HEK293 (cell line): Measurements from ENCODE around the gene HOXB8.

Experiments
- ZNF670 ChIP-seq: fragments of 450-650 bp; formaldehyde crosslinking; IDR thresholded peaks from 2 replicates; pipeline ENCODE4 v1.5.1; 2016; ENCODE audit warnings: missing biosample characterization, missing genetic modification characterization, low read depth
- ZNF747 ChIP-seq: fragments of 450-650 bp; formaldehyde crosslinking; IDR thresholded peaks from 2 replicates; pipeline ENCODE4 v1.5.1; 2016; ENCODE audit warnings: missing biosample characterization, missing genetic modification characterization
- TF ChIP-seq, protein P1 (sequence below): fragments of 450-650 bp; formaldehyde crosslinking; IDR thresholded peaks from 2 replicates; pipeline ENCODE4 v1.5.1; 2016; ENCODE audit warnings: missing biosample characterization, missing genetic modification characterization

DNA sequence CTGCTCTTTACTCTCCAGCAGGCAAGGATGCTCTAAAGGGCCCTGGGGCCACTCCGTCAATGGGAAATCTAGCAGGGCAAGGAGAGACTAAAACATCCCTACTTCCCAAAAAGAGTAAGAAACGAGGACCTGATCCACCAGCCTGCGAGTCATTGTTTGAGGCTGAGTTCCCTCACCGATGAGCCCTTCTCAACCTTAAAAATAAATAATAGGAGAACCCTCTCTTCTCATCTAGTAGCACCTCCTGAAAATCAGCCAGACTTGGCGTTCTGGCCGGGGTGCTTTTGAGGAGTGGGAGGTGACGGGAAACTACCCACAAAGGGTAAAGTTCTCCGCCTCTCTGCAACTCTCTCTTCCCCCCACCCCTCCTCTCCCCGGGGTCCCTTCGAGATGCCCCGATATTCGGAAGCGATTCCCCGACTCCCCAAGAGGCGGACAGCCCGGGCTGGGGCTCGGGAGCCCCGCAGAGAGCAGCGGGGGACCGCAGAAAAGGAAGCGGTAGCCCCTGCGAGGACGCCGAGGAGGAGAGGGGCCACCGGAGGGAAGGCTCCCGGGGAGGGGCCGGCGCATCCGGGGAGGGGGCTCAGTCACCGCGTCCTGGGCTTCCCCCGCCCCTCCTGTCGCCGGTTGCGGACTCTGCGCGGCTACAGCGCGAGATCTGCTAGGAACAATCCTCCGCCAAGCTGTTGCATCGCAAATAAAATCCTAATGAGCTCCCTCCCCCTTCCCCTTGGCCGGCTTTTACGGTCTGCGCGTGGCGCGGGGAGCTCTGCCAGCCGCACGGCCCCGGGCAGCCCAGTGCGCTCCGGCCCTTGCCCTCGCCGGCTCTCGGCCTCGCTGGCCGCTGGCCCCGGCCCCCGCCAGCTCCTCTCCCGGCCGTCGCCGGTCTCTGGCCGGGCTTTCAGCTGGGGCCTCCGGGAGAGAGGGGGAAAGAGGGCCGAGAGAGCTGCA, 9.7 kb upstream of the HOXB8 start:
- TF ChIP-seq ZNF747 (tag by site-specific recombination): no peak
- TF ChIP-seq, protein P1, sequence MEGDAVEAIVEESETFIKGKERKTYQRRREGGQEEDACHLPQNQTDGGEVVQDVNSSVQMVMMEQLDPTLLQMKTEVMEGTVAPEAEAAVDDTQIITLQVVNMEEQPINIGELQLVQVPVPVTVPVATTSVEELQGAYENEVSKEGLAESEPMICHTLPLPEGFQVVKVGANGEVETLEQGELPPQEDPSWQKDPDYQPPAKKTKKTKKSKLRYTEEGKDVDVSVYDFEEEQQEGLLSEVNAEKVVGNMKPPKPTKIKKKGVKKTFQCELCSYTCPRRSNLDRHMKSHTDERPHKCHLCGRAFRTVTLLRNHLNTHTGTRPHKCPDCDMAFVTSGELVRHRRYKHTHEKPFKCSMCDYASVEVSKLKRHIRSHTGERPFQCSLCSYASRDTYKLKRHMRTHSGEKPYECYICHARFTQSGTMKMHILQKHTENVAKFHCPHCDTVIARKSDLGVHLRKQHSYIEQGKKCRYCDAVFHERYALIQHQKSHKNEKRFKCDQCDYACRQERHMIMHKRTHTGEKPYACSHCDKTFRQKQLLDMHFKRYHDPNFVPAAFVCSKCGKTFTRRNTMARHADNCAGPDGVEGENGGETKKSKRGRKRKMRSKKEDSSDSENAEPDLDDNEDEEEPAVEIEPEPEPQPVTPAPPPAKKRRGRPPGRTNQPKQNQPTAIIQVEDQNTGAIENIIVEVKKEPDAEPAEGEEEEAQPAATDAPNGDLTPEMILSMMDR: no peak
- no peak for TF ChIP-seq ZNF670 (tag by site-specific recombination)
